Jurkat, Clone E6-1 (cell line): ENCODE data around the gene ATP1A1.

ENCODE experiments used
- DNase-seq: peaks from one replicate; pipeline ENCODE4 v3.0.0-alpha.2; 2011; ENCODE audit warnings: low read depth, low spot score
- H3K4me3 ChIP-seq: 2 replicates; pipeline ENCODE4 v1.5.1; 2011; ENCODE audit warnings: mild to moderate bottlenecking, low read length, control low read depth, moderate library complexity

The ATP1A1 gene

GRCh38 chr1:116382321-116382720 lies 9.3 kb downstream of the ATP1A1 start:
- no peak overlapping the region for H3K4me3 ChIP-seq
- no peak for DNase-seq

- no peak overlapping the region for H3K4me3 ChIP-seq
- DNase-seq: no peak
Measured at GRCh38 chr1:116382857-116383483, 9.9 kb downstream of the ATP1A1 start.

GRCh38 chr1:116386042-116386441 lies 13.0 kb downstream of the ATP1A1 start:
- no peak for DNase-seq
- no peak overlapping the region for H3K4me3 ChIP-seq

GRCh38 chr1:116387551-116387950 lies 14.5 kb downstream of the ATP1A1 start:
- no peak overlapping the region for H3K4me3 ChIP-seq
- no peak for DNase-seq

- no peak for DNase-seq
- no peak overlapping the region for H3K4me3 ChIP-seq
Measured at GRCh38 chr1:116388122-116388521, 15.1 kb downstream of the ATP1A1 start.

GRCh38 chr1:116389013-116389412 lies 16.0 kb downstream of the ATP1A1 start:
- no peak for DNase-seq
- no peak overlapping the region for H3K4me3 ChIP-seq

- H3K4me3 ChIP-seq: no peak overlapping the region
- DNase-seq: no peak
Measured at GRCh38 chr1:116389686-116390085, 16.6 kb downstream of the ATP1A1 start.

- DNase-seq: peak; percentile 55
- H3K4me3 ChIP-seq: no peak overlapping the region
Measured at GRCh38 chr1:116390195-116390594, 17.2 kb downstream of the ATP1A1 start.

GRCh38 chr1:116391185-116391584 lies 18.1 kb downstream of the ATP1A1 start:
- no peak for DNase-seq
- H3K4me3 ChIP-seq: no peak overlapping the region

GRCh38 chr1:116392717-116393404 lies 19.8 kb downstream of the ATP1A1 start:
- H3K4me3 ChIP-seq: no peak overlapping the region
- no peak for DNase-seq

- no peak overlapping the region for H3K4me3 ChIP-seq
- DNase-seq: no peak
Measured at GRCh38 chr1:116393792-116394191, 20.7 kb downstream of the ATP1A1 start.

GRCh38 chr1:116394270-116394669 lies 21.2 kb downstream of the ATP1A1 start:
- no peak overlapping the region for H3K4me3 ChIP-seq
- DNase-seq: no peak

- DNase-seq: no peak
- H3K4me3 ChIP-seq: no peak overlapping the region
Measured at GRCh38 chr1:116396769-116397168, 23.7 kb downstream of the ATP1A1 start.

GRCh38 chr1:116397728-116398127 lies 24.7 kb downstream of the ATP1A1 start:
- no peak for DNase-seq
- no peak overlapping the region for H3K4me3 ChIP-seq

- H3K4me3 ChIP-seq: no peak overlapping the region
- no peak for DNase-seq
Measured at GRCh38 chr1:116400780-116401179, 27.7 kb downstream of the ATP1A1 start.

GRCh38 chr1:116401646-116402176 lies 28.7 kb downstream of the ATP1A1 start:
- no peak for DNase-seq

GRCh38 chr1:116402333-116402732 lies 29.3 kb downstream of the ATP1A1 start:
- no peak overlapping the region for H3K4me3 ChIP-seq
- peak; percentile 36 for DNase-seq

More at GRCh38 chr1:116401646-116402176, 28.7 kb downstream of the ATP1A1 start:
- no peak overlapping the region for H3K4me3 ChIP-seq

GRCh38 chr1:116403496-116404136 lies 30.6 kb downstream of the ATP1A1 start:
- DNase-seq: no peak
- no peak overlapping the region for H3K4me3 ChIP-seq

GRCh38 chr1:116404699-116405098 lies 31.7 kb downstream of the ATP1A1 start:
- no peak for DNase-seq
- H3K4me3 ChIP-seq: no peak overlapping the region
